AG04450 (cell line): ENCODE measurements around the gene PCDHAC2. TPM values are rescaled to one million over a fixed set of nuclear protein-coding genes. Genes with fewer than 3 reads are reported as not detected.

Experiments used
- CTCF ChIA-PET: fragments of 300-600, 350-600 bp; formaldehyde crosslinking; extraction: SDS; loops from one replicate; lab custom pipeline; 2022; ENCODE audit warnings: antibody characterized with exemption, inconsistent platforms; lab: Charles Lee
- POLR2A ChIA-PET: fragments of 350-600 bp; formaldehyde crosslinking; extraction: SDS; loops from one replicate; lab custom pipeline; 2021; ENCODE audit warnings: antibody characterized with exemption, inconsistent platforms; lab: Yijun Ruan, JAX
- DNase-seq: peaks from one replicate; pipeline ENCODE4 v3.0.0-alpha.2; 2011; ENCODE audit warnings: low read depth, low spot score
- H3K27ac ChIP-seq: one replicate; pipeline ENCODE4 v1.5.1; 2012; ENCODE audit warnings: low read depth, low read length, control low read depth
- H3K27me3 ChIP-seq: one replicate; pipeline ENCODE4 v1.6.0; 2012; ENCODE audit warnings: low read length; ENCODE audit not compliant: control insufficient read depth, insufficient read depth
- H3K4me3 ChIP-seq: 2 replicates; pipeline ENCODE4 v1.5.1; 2011; ENCODE audit warnings: mild to moderate bottlenecking, low read depth, low read length, control low read depth
- H3K9me3 ChIP-seq: 2 replicates; pipeline ENCODE4 v1.5.1; 2012; ENCODE audit warnings: low read length; ENCODE audit not compliant: control insufficient read depth, insufficient read depth
- CTCF ChIP-seq: IDR thresholded peaks from 2 replicates; pipeline ENCODE4 v1.5.1; 2011; ENCODE audit warnings: low read depth, low read length, control low read depth, inconsistent platforms
- polyA plus RNA-seq: library from polyadenylated mRNA; depleted of rRNA; stranded (reverse); fragments of >200 nt; gene quantifications from 2 replicates; pipeline ENCODE4 v1.2.3, GENCODE V29; 2011

The PCDHAC2 gene
- polyA plus RNA-seq, 1 experiment = not detected

- Histone ChIP-seq H3K27me3 (no peaks in the 10 kb centered on the region), H3K27ac (no peak overlapping the region), H3K4me3 (no peak overlapping the region), H3K9me3 (peaks cover 12% of the 10 kb centered on the region)
- ChIA-PET CTCF (no interaction called here), POLR2A (no interaction called here)
- no peak for TF ChIP-seq CTCF
- no peak for DNase-seq
Measured at GRCh38 chr5:141003031-141003430, 36.8 kb downstream of the PCDHAC2 start.

GRCh38 chr5:141003791-141004611, 37.7 kb downstream of the PCDHAC2 start:
- peaks cover 10% of the 10 kb centered on the region for H3K9me3 ChIP-seq
- DNase-seq = no peak

GRCh38 chr5:141007791-141008190, 41.5 kb downstream of the PCDHAC2 start:
- H3K4me3 ChIP-seq = no peak overlapping the region
- no peak for DNase-seq
- TF ChIP-seq CTCF = no peak
- no peak overlapping the region for H3K27ac ChIP-seq
- CTCF ChIA-PET = no interaction called here
- H3K9me3 ChIP-seq = peaks cover 6% of the 10 kb centered on the region; the same call in 1 of the 2 replicates
- POLR2A ChIA-PET = no interaction called here
- H3K27me3 ChIP-seq = no peaks in the 10 kb centered on the region

More at GRCh38 chr5:141003791-141004611, 37.7 kb downstream of the PCDHAC2 start:
- CTCF ChIA-PET = no interaction called here
- Histone ChIP-seq H3K27ac (no peak overlapping the region), H3K4me3 (no peak overlapping the region), H3K27me3 (no peaks in the 10 kb centered on the region)
- TF ChIP-seq CTCF = no peak
- POLR2A ChIA-PET = no interaction called here

GRCh38 chr5:141010047-141010793, 43.9 kb downstream of the PCDHAC2 start:
- CTCF ChIA-PET = no interaction called here
- no peak for DNase-seq
- POLR2A ChIA-PET = no interaction called here
- H3K9me3 ChIP-seq = peaks cover 11% of the 10 kb centered on the region
- no peak overlapping the region for H3K27ac ChIP-seq
- no peak for TF ChIP-seq CTCF
- H3K27me3 ChIP-seq = no peaks in the 10 kb centered on the region
- H3K4me3 ChIP-seq = no peak overlapping the region

- TF ChIP-seq CTCF = no peak
- Histone ChIP-seq H3K4me3 (no peak overlapping the region), H3K27me3 (no peaks in the 10 kb centered on the region), H3K9me3 (peaks cover 10% of the 10 kb centered on the region), H3K27ac (no peak overlapping the region)
- POLR2A ChIA-PET = no interaction called here
- DNase-seq = no peak
- CTCF ChIA-PET = interaction anchor here (0.6 kb wide), 1 partner anchor 574 kb away, joined by 3 read pairs; no protein-coding TSS in a partner anchor
Measured at GRCh38 chr5:141017943-141018342, 51.7 kb downstream of the PCDHAC2 start.
